Measurements from ENCODE around the gene CDK7. TPM values are rescaled to one million over a fixed set of nuclear protein-coding genes. Genes with fewer than 3 reads are reported as not detected.
A peak's percentile ranks its signal among the peaks of the same experiment; 100 is the strongest.
"Not testable (repeated sequence)": the region's sequence is repeated elsewhere in the genome, so short reads cannot be mapped to it uniquely, and the experiment has no call there.

Gene CDK7
- polyA plus RNA-seq, 1 experiment: 153 TPM

- CTCF ChIA-PET: interaction anchor here (1.3 kb wide), 1 partner anchor 149 kb away, joined by 3 read pairs; the partner anchor contains the start of gene SLC30A5
- Histone ChIP-seq H3K27ac (ENCODE audit: low read depth, low read length) (no peak overlapping the region), H3K9me3 (ENCODE audit: control insufficient read depth, insufficient read depth, low read length) (no peaks in the 10 kb centered on the region; the same call in 1 of the 2 replicates), H3K4me3 (ENCODE audit: low read depth, low read length) (no peak overlapping the region), H3K27me3 (ENCODE audit: control insufficient read depth, insufficient read depth, low read length) (no peaks in the 10 kb centered on the region)
- DNase-seq (ENCODE audit: low read depth, low spot score): no peak
- POLR2A ChIA-PET: no interaction called here
- no peak for TF ChIP-seq CTCF (IDR thresholded peaks at IDR 0.05; ENCODE audit: low read depth, low read length)
These were observed 7.7 kb downstream of the CDK7 start for GRCh38 chr5:69242215-69242927.

DNA sequence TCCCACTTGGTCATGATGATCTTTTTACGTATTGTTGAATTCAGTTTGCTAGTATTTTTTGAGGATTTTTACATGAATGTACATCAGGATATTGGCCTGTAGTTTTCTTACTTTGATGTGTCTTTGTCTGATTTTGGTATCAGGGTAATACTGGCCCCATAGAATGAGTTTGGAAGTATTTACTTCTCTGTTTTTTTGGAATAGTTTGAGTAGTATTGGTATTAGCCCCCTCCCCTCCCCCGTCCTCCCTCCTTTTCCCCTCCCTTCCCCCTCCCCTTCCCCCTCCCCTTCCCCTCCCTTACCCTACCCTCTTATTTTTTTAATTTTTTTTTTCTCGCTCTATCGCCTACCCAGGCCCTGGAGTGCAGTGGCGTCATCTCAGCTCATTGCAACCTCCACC lies 10.3 kb downstream of the CDK7 start:
- Histone ChIP-seq H3K9me3 (ENCODE audit: control insufficient read depth, insufficient read depth, low read length) (no peaks in the 10 kb centered on the region; the same call in 1 of the 2 replicates), H3K27me3 (ENCODE audit: control insufficient read depth, insufficient read depth, low read length) (no peaks in the 10 kb centered on the region), H3K27ac (ENCODE audit: low read depth, low read length) (no peak overlapping the region), H3K4me3 (ENCODE audit: low read depth, low read length) (no peak overlapping the region)
- ChIA-PET CTCF (no interaction called here), POLR2A (no interaction called here)
- TF ChIP-seq CTCF (IDR thresholded peaks at IDR 0.05; ENCODE audit: low read depth, low read length): no peak
- DNase-seq (ENCODE audit: low read depth, low spot score): no peak

- H3K4me3 ChIP-seq (ENCODE audit: low read depth, low read length): no peak overlapping the region
- ChIA-PET CTCF (interaction anchor here (0.5 kb wide), 1 partner anchor 42 kb away, joined by 3 read pairs; no protein-coding TSS in a partner anchor), POLR2A (no interaction called here)
- no peaks in the 10 kb centered on the region; the same call in 1 of the 2 replicates for H3K9me3 ChIP-seq (ENCODE audit: control insufficient read depth, insufficient read depth, low read length)
- no peak for TF ChIP-seq CTCF (IDR thresholded peaks at IDR 0.05; ENCODE audit: low read depth, low read length)
- no peak overlapping the region for H3K27ac ChIP-seq (ENCODE audit: low read depth, low read length)
- no peaks in the 10 kb centered on the region for H3K27me3 ChIP-seq (ENCODE audit: control insufficient read depth, insufficient read depth, low read length)
- no peak for DNase-seq (ENCODE audit: low read depth, low spot score)
These were observed 13.3 kb downstream of the CDK7 start for GRCh38 chr5:69248019-69248418.

DNA sequence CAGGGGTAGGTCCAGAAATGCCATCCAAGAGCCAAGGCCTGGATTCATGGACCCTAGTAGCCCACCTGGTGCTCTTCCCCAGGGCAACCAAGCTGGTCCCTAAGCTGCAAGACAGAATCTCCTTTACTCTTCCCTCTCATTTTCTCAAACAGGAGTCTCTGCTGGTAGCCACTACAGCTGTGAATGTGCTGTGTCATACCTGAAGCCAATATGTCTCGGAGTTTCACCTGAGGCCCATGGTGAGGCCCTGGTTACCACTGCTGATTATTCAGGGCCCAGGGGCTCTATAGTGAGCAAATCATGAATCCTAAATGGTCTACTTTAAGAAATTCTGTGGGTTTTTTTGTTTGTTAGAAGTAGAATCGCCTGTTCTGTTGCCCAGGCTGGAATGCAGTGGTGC lies 15.9 kb downstream of the CDK7 start:
- Histone ChIP-seq H3K4me3 (ENCODE audit: low read depth, low read length) (no peak overlapping the region), H3K9me3 (ENCODE audit: control insufficient read depth, insufficient read depth, low read length) (no peaks in the 10 kb centered on the region; the same call in 1 of the 2 replicates), H3K27me3 (ENCODE audit: control insufficient read depth, insufficient read depth, low read length) (no peaks in the 10 kb centered on the region), H3K27ac (ENCODE audit: low read depth, low read length) (peak overlapping the region; percentile 35)
- ChIA-PET POLR2A (interaction anchor here (0.6 to 0.7 kb wide), 2 partner anchors 22 to 1040 kb away, joined by 4 to 7 read pairs; no protein-coding TSS in a partner anchor), CTCF (no interaction called here)
- TF ChIP-seq CTCF (IDR thresholded peaks at IDR 0.05; ENCODE audit: low read depth, low read length): no peak
- DNase-seq (ENCODE audit: low read depth, low spot score): no peak

- no peak overlapping the region for H3K4me3 ChIP-seq (ENCODE audit: low read depth, low read length)
- no peaks in the 10 kb centered on the region for H3K9me3 ChIP-seq (ENCODE audit: control insufficient read depth, insufficient read depth, low read length)
- CTCF ChIA-PET: no interaction called here
- DNase-seq (ENCODE audit: low read depth, low spot score): no peak
- no peak overlapping the region for H3K27ac ChIP-seq (ENCODE audit: low read depth, low read length)
- TF ChIP-seq CTCF (IDR thresholded peaks at IDR 0.05; ENCODE audit: low read depth, low read length): no peak
- H3K27me3 ChIP-seq (ENCODE audit: control insufficient read depth, insufficient read depth, low read length): no peaks in the 10 kb centered on the region
- POLR2A ChIA-PET: interaction anchor here (0.6 kb wide), 1 partner anchor 9 kb away, joined by 3 read pairs; no protein-coding TSS in a partner anchor
These were observed 17.8 kb downstream of the CDK7 start for GRCh38 chr5:69252437-69252836.

- CTCF ChIA-PET: interaction anchor here (1.0 to 1.5 kb wide), 3 partner anchors 9 to 163 kb away, joined by 4 read pairs; partner anchors contain the start of gene SLC30A5
These were observed 21.3 kb downstream of the CDK7 start for GRCh38 chr5:69255940-69256339.

More at GRCh38 chr5:69255940-69256339, 21.3 kb downstream of the CDK7 start:
- not testable (repeated sequence) for H3K27ac ChIP-seq (ENCODE audit: low read depth, low read length); H3K27me3 ChIP-seq (ENCODE audit: control insufficient read depth, insufficient read depth, low read length); DNase-seq (ENCODE audit: low read depth, low spot score); H3K4me3 ChIP-seq (ENCODE audit: low read depth, low read length); H3K9me3 ChIP-seq (ENCODE audit: control insufficient read depth, insufficient read depth, low read length)
- POLR2A ChIA-PET: interaction anchor here (1.1 kb wide), 1 partner anchor 10 kb away, joined by 3 read pairs; no protein-coding TSS in a partner anchor

All from AG04450 (cell line).